CD4-positive, alpha-beta T cell treated with Interleukin-15 for 1 hour (primary cell): Measurements from ENCODE around the gene CD58.
A peak's percentile ranks its signal among the peaks of the same experiment; 100 is the strongest.
"Not testable (repeated sequence)": the region's sequence is repeated elsewhere in the genome, so short reads cannot be mapped to it uniquely, and the experiment has no call there.

Experiments
- DNase-seq: peaks from one replicate; pipeline ENCODE4 v3.0.0-alpha.2; 2020

CD58 gene

DNA sequence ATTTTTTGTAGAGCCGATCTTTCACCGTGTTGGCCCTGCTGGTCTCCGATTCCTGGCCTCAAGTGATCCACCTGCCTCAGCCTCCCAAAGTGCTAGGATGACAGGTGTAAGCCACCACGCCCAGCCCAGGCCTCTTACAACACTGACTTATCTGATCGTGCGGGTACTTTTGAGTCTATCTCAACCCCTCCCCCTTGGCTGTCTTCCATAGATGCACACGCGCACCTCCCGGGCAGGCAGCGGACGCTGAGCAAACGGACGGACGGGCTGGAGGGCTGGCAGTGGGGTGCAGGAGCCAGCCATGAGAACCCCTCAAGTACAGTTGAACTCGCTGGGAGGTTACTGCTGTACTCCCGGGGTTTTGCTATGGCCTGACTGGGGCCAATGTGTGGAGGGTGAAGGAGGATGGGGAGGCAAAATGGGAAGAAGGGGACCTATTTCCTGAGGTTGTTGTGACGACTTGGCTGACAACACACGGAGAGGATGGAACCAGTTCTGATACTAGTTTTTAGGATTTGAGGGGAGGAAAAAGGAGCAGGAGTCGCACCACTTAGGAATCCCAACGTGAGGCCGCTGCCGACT, 959 bp downstream of the CD58 start:
- DNase-seq: peak; percentile 60

DNA sequence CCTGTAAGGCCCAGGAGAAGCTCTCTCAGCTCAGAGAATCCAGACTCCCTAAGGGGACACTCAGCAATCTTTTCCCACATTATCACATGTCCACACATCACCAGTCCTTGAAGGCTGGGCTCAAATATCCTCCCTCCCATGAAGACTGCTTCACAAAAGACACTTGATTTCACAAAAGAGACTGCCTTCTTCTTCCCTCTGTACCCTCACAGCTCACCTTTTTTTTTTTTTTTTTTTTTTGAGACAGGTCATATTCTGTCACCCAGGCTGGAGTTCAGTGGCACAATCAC, 1.5 kb downstream of the CD58 start:
- no peak for DNase-seq

GRCh38 chr1:116568662-116569380, 2.0 kb downstream of the CD58 start:
- DNase-seq: no peak

- no peak for DNase-seq
Observed at GRCh38 chr1:116567790-116568661, 2.8 kb downstream of the CD58 start.

GRCh38 chr1:116565222-116565621, 5.6 kb downstream of the CD58 start:
- DNase-seq: no peak

GRCh38 chr1:116564426-116564825, 6.4 kb downstream of the CD58 start:
- DNase-seq: no peak

DNA sequence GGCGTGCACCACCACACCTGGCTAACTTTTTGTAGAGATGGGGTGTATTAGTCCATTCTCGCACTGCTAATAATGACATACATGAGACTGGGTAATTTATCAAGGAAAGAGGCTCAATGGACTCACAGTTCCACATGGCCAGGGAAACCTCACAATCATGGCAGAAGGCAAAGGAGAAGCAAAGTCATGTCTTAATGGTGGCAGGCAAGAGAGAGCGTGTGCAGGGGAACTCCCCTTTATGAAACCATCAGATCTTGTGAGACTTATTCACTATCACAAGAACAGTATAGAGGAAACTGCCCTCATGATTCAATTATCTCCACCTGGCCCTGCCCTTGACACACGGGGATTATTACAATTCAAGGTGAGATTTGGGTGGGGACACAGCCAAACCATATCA, 8.4 kb downstream of the CD58 start:
- not testable (repeated sequence) for DNase-seq

GRCh38 chr1:116561563-116561962, 9.3 kb downstream of the CD58 start:
- no peak for DNase-seq

- no peak for DNase-seq
Observed at GRCh38 chr1:116560704-116561490, 9.9 kb downstream of the CD58 start.

- no peak for DNase-seq
Observed at GRCh38 chr1:116559304-116559761, 11.5 kb downstream of the CD58 start.

GRCh38 chr1:116558571-116558970, 12.3 kb downstream of the CD58 start:
- no peak for DNase-seq

- DNase-seq: peak; percentile 30
Observed at GRCh38 chr1:116558140-116558549, 12.7 kb downstream of the CD58 start.

DNA sequence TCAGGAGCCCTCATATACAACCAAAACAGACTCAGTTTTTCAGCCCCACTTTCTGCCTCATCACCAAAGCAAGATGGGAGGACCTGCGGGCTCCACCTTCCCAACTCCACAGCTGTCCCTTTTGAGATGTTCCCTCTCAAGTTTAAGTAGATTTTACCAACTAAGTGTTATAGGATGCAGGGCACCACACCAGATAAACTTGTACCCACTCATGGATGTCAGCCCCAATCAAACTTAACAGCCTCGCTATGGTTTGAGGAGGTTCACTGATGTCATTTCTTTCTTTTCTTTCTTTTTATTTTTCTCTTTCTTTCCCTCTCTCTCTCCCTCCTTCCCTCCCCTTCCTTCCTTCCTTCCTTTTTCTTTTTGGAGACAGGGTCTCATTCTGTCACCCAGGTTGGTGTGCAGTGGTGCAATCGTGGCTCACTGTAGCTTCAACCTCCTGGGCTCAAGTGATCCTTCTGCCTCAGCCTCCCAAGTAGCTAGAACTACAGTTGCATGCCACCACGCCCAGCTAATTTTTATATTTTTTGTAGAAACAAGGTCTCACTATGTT, 13.4 kb downstream of the CD58 start:
- DNase-seq: no peak

DNA sequence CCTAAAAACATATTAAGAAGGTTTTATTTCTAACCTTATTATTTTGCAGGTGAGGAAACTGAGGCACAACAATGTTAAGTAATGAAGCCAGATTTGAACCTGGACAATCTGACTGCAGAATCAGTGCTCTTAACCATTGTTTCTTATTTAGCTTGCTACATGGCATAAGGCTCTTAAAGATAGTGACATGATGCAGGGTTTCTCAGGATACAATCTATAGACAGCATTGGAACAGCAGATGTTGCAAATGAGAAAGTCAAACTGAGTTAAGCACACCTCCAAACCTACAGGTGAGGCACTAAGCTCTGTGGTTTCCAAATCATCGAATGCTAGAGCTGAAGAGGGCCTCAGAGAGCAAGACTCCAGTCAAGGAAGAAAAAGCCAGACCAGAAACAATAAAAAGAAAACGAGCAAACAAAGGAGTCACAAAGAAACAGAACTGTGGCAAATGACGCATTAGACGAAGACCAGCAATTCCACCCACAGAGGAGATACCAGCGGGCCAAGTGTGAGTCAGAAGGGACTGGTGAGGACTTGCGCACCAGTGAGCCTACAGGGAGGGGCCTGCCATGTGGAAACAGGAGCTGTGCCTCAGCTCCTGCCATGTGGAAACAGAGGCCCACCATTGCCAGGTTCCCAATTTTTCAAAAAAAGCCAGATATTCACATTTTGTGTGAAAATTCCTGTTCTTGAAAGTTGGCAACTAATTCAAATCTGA, 14.4 kb downstream of the CD58 start:
- DNase-seq: peak; percentile 77

GRCh38 chr1:116554924-116555323, 15.9 kb downstream of the CD58 start:
- DNase-seq: no peak

- DNase-seq: no peak
Observed at GRCh38 chr1:116553386-116554115, 17.3 kb downstream of the CD58 start.

GRCh38 chr1:116546354-116546977, 24.4 kb downstream of the CD58 start:
- DNase-seq: no peak

- DNase-seq: no peak
Observed at GRCh38 chr1:116545359-116545705, 25.5 kb downstream of the CD58 start.

DNA sequence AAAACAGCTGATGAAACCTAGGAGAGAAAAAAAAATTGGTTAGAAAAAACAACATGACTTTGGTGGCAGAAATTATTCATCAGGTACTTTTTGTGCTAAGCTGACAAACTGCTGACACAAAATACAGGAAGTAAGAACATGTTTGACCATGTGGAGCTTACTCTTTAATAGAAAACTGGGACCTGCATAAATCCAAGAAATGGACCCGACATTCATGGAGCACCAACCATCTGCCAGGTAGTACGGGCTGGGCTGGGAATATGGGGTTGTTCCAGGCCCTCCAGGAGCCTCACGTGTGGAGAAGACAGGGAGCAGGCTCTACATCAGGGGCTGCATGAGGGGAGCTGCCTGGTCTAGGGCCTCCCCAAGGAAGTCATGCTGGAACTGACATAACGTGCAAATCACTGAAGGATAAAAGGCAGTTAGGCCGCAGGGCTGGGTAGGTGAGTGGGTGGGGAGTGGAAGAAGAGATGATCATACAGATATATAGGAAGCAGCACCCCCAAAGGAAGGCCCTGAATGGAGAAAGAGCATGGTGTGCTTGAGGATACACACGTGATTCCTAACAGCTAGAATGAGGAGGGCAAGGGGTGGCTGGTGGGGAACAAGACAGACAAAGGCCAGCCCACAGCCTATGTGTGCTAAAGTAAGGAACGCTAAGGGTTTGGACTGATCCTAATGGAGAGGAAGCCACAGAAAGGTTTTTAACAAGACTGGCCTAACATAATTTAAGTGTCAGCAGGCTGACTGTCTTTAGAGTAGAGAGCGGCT, 26.1 kb downstream of the CD58 start:
- no peak for DNase-seq

DNA sequence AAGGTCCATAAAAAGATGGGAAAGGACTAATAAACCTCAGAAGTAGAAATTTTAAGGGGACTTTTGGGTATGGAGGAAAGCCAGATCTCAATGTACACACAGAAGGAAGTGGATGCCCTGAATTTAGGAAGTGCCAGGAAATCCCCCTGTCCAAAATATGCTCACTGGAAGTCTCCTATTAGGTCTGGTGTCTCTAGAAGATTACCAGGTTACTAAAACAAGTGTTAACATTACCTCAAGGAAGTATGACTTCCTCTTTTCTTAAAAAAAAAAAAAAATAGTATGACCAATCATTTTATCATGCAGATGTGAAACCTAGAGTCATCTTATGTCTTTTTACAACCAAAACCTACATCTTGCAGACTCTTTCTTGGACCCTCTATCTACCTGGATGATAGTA, 30.7 kb downstream of the CD58 start:
- DNase-seq: peak; percentile 31
